Cardiac muscle cell (in vitro differentiated cells and primary cell): ENCODE measurements around the gene TSPAN32. TPM values are rescaled to one million over a fixed set of nuclear protein-coding genes. Genes with fewer than 3 reads are reported as not detected.

ENCODE experiments used
- DNase-seq, 2 donors: peaks; one replicate each; pipeline versions ENCODE4 v3.0.0 to v3.0.0-alpha.2; 2010 to 2017; ENCODE audit warnings: low read depth in 1 of 2, low spot score in 1 of 2
- H3K27ac ChIP-seq: fragments of 200-600 bp; sonication (generic); 2 replicates; pipeline ENCODE4 v1.5.1; 2016
- H3K27me3 ChIP-seq: fragments of 200-600 bp; sonication (generic); 2 replicates; pipeline ENCODE4 v1.6.0; 2016; ENCODE audit warnings: control low read depth
- H3K36me3 ChIP-seq: fragments of 200-600 bp; sonication (generic); 2 replicates; pipeline ENCODE4 v1.5.1; 2016; ENCODE audit warnings: control low read depth
- H3K4me1 ChIP-seq: fragments of 200-600 bp; sonication (generic); 2 replicates; pipeline ENCODE4 v1.8.1; 2017; ENCODE audit warnings: low read depth, mild to moderate bottlenecking, mixed run types
- H3K4me3 ChIP-seq: fragments of 200-600 bp; sonication (generic); 2 replicates; pipeline ENCODE4 v1.5.1; 2016; ENCODE audit warnings: mild to moderate bottlenecking
- H3K9me3 ChIP-seq: fragments of 200-600 bp; sonication (generic); 2 replicates; pipeline ENCODE4 v1.5.1; 2017; ENCODE audit warnings: low read depth, mild to moderate bottlenecking, control low read depth
- polyA plus RNA-seq: library from polyadenylated mRNA; unstranded; fragments of >200 nt; fragmentation: Nextera tagmentation; extraction: Ambion mirVana; gene quantifications from 2 replicates; pipeline ENCODE4 v1.2.1, GENCODE V29; 2016
- total RNA-seq: library from RNA; depleted of rRNA; stranded (reverse); fragments of >200 nt; gene quantifications from 2 replicates; pipeline ENCODE4 v1.2.3, GENCODE V29; 2016
- TF ChIP-seq, protein P1 (sequence below): IDR thresholded peaks from 2 replicates; pipeline ENCODE4 v1.5.1; 2012; ENCODE audit warnings: low read depth, mild to moderate bottlenecking, low read length

TSPAN32 gene
- total and polyA plus RNA-seq, 2 experiments from 2014 or later = 22.0 to 24.8 TPM

DNA sequence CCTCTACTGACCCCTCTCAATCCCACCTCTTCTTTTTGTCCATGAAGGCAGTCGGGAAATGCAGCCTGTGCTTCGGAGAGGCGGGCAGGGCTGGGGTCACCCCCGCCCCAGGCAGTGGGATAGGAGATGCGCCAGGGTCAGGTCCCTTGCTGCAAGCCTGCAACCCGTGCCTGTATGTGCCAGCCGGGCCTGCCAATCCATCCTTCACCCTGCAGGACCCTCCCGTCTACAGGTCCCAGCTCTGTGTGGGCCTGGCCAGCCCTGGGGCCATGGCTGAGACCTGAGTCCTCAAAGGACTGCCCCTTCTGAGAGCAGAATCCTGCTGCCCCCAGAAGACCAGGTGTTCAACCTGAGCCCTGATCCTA is 42.4 kb upstream of the TSPAN32 start:
- Histone ChIP-seq H3K4me3 (no peak overlapping the region), H3K27me3 (peaks cover 2% of the 10 kb centered on the region), H3K27ac (no peak overlapping the region), H3K4me1 (no peaks in the 10 kb centered on the region), H3K9me3 (no peaks in the 10 kb centered on the region), H3K36me3 (no peaks in the 10 kb centered on the region)
- DNase-seq = no peak
- TF ChIP-seq, protein P1, sequence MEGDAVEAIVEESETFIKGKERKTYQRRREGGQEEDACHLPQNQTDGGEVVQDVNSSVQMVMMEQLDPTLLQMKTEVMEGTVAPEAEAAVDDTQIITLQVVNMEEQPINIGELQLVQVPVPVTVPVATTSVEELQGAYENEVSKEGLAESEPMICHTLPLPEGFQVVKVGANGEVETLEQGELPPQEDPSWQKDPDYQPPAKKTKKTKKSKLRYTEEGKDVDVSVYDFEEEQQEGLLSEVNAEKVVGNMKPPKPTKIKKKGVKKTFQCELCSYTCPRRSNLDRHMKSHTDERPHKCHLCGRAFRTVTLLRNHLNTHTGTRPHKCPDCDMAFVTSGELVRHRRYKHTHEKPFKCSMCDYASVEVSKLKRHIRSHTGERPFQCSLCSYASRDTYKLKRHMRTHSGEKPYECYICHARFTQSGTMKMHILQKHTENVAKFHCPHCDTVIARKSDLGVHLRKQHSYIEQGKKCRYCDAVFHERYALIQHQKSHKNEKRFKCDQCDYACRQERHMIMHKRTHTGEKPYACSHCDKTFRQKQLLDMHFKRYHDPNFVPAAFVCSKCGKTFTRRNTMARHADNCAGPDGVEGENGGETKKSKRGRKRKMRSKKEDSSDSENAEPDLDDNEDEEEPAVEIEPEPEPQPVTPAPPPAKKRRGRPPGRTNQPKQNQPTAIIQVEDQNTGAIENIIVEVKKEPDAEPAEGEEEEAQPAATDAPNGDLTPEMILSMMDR = no peak

GRCh38 chr11:2259897-2260451 is 41.8 kb upstream of the TSPAN32 start:
- H3K4me3 ChIP-seq = no peak overlapping the region
- H3K27ac ChIP-seq = no peak overlapping the region
- TF ChIP-seq, protein P1 = no peak
- no peaks in the 10 kb centered on the region for H3K4me1 ChIP-seq
- no peak for DNase-seq
- no peaks in the 10 kb centered on the region for H3K9me3 ChIP-seq
- H3K27me3 ChIP-seq = peaks cover 7% of the 10 kb centered on the region
- no peaks in the 10 kb centered on the region for H3K36me3 ChIP-seq

- no peaks in the 10 kb centered on the region for H3K36me3 ChIP-seq
- DNase-seq = no peak
- H3K9me3 ChIP-seq = no peaks in the 10 kb centered on the region
- H3K27me3 ChIP-seq = peaks cover 15% of the 10 kb centered on the region
- no peak overlapping the region for H3K4me3 ChIP-seq
- no peak overlapping the region for H3K27ac ChIP-seq
- H3K4me1 ChIP-seq = no peaks in the 10 kb centered on the region
- TF ChIP-seq, protein P1 = no peak
These were observed 41.1 kb upstream of the TSPAN32 start for GRCh38 chr11:2260491-2261364.

GRCh38 chr11:2261436-2262230 is 40.2 kb upstream of the TSPAN32 start:
- Histone ChIP-seq H3K9me3 (no peaks in the 10 kb centered on the region), H3K4me3 (no peak overlapping the region), H3K27ac (no peak overlapping the region), H3K4me1 (no peaks in the 10 kb centered on the region), H3K36me3 (no peaks in the 10 kb centered on the region), H3K27me3 (peaks cover 24% of the 10 kb centered on the region)
- DNase-seq = no peak
- TF ChIP-seq, protein P1 = no peak

DNA sequence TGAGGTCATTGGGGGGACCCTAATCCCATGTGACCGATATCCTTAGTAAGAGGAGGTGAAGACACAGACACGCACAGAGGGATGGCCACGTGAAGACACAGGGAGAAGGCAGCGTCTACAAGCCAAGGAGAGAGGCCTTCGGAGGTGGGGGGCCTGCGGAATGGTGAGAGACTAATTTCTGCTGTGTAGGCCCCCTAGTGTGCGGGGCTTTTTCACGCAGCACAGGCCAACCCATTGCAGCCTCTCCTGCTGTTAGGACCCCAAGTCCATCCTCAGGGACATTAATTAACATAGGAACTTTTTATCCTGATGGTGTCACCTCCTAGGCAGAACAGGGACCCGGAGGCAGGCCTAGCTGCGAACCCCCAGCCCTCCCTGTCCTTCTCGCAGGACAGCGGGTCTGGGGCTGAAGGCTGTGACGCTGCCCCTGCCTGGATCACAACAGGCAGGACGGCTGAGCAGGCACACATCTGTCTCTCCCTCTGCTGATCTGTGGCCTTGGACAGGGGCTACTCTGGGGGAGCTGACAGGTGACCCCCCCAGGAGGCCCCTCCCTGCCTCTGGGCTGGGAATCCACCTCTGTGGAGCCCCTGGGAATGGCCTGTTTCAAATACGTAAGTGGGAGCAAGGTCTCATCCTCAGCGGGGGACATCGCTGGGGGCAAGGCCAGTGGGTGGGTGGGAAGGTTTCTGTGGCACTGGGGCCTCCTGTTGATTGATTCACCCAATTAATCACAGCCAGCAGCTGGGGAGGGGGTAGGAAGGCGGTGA is 39.3 kb upstream of the TSPAN32 start:
- no peak overlapping the region for H3K4me3 ChIP-seq
- TF ChIP-seq, protein P1 = no peak
- no peaks in the 10 kb centered on the region for H3K9me3 ChIP-seq
- no peak overlapping the region for H3K27ac ChIP-seq
- H3K27me3 ChIP-seq = peaks cover 32% of the 10 kb centered on the region
- H3K36me3 ChIP-seq = no peaks in the 10 kb centered on the region
- H3K4me1 ChIP-seq = no peaks in the 10 kb centered on the region
- no peak for DNase-seq
